ENCODE results near the gene KRTAP9-9.

DNA sequence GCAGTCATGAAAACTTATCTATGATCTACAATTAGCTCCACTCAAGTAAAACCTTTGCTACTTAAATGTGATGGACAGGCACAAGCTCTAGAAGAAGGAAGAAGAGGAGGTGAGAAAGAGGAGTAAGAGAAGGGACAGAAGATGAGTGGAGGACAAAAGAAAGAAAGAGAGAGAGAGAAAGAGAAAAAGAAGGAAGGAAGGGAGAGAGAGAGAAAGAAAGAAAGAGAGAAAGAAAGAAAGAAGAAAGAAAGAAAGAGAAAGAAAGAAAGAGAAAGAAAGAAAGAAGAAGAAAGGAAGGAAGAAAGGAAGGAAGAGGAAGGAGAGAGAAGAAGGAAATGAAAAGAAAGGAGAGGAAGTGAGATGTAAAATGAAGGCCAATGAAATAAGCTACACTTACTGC, 25.1 kb upstream of the KRTAP9-9 start:
- TF ChIP-seq SP4 (IDR thresholded peaks at IDR 0.05; ENCODE audit: low read length) (no peak), EP300 (IDR thresholded peaks at IDR 0.05; ENCODE audit: borderline replicate concordance in 1 of 2, low read depth in 2 of 2, low read length in 2 of 2) (no peak), JUND (IDR thresholded peaks at IDR 0.05; ENCODE audit: low read length) (no peak), SP2 (IDR thresholded peaks at IDR 0.05; ENCODE audit: low read length) (no peak), EZH2 (IDR thresholded peaks at IDR 0.05; ENCODE audit: low read depth, low read length, severe bottlenecking) (no peak), HDAC6 (IDR thresholded peaks at IDR 0.05; ENCODE audit: low read depth, low read length) (no peak), POLR2A (IDR thresholded peaks at IDR 0.05; ENCODE audit: control extremely low read depth in 1 of 2, low read depth in 2 of 2, low read length in 2 of 2) (no peak)
- TF ChIP-seq, protein P1, sequence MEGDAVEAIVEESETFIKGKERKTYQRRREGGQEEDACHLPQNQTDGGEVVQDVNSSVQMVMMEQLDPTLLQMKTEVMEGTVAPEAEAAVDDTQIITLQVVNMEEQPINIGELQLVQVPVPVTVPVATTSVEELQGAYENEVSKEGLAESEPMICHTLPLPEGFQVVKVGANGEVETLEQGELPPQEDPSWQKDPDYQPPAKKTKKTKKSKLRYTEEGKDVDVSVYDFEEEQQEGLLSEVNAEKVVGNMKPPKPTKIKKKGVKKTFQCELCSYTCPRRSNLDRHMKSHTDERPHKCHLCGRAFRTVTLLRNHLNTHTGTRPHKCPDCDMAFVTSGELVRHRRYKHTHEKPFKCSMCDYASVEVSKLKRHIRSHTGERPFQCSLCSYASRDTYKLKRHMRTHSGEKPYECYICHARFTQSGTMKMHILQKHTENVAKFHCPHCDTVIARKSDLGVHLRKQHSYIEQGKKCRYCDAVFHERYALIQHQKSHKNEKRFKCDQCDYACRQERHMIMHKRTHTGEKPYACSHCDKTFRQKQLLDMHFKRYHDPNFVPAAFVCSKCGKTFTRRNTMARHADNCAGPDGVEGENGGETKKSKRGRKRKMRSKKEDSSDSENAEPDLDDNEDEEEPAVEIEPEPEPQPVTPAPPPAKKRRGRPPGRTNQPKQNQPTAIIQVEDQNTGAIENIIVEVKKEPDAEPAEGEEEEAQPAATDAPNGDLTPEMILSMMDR (IDR thresholded peaks at IDR 0.05; ENCODE audit: control extremely low read depth in 1 of 3, insufficient read depth in 1 of 3, low read depth in 1 of 3, low read length in 3 of 3): no peak
- TF ChIP-seq, protein P2, sequence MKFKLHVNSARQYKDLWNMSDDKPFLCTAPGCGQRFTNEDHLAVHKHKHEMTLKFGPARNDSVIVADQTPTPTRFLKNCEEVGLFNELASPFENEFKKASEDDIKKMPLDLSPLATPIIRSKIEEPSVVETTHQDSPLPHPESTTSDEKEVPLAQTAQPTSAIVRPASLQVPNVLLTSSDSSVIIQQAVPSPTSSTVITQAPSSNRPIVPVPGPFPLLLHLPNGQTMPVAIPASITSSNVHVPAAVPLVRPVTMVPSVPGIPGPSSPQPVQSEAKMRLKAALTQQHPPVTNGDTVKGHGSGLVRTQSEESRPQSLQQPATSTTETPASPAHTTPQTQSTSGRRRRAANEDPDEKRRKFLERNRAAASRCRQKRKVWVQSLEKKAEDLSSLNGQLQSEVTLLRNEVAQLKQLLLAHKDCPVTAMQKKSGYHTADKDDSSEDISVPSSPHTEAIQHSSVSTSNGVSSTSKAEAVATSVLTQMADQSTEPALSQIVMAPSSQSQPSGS (IDR thresholded peaks at IDR 0.05; ENCODE audit: low read length): no peak

Data from H1 (cell line).